Limb (tissue), 2 donors: Measurements from ENCODE around the gene IHH.
A peak's percentile ranks its signal among the peaks of the same experiment; 100 is the strongest.

ENCODE experiments used
- DNase-seq, 2 donors: peaks; one replicate each; pipeline ENCODE4 v3.0.0-alpha.2; 2016; ENCODE audit errors: extremely low spot score in 2 of 2

IHH gene

GRCh38 chr2:219041252-219041651, 19.5 kb downstream of the IHH start, which contains the start of gene CFAP65:
TSS of gene CFAP65 (minus strand) at chr2:219041516. CDS start at chr2:219039048, 2,468 bp downstream.
- peak in 1 of 2 donors; percentile 63 for DNase-seq

GRCh38 chr2:219038600-219038999, 22.1 kb downstream of the IHH start:
- no peak for DNase-seq

- DNase-seq: no peak
Observed at GRCh38 chr2:219037783-219038499, 22.8 kb downstream of the IHH start.

- no peak for DNase-seq
Observed at GRCh38 chr2:219035942-219036341, 24.8 kb downstream of the IHH start.

- DNase-seq: no peak
Observed at GRCh38 chr2:219034823-219035222, 25.9 kb downstream of the IHH start.

GRCh38 chr2:219032051-219032745, 28.5 kb downstream of the IHH start:
- DNase-seq: no peak

- no peak for DNase-seq
Observed at GRCh38 chr2:219031005-219031738, 29.5 kb downstream of the IHH start.

GRCh38 chr2:219030177-219030940, 30.4 kb downstream of the IHH start:
- no peak for DNase-seq

- peak; percentile 60 to 82 for DNase-seq
Observed at GRCh38 chr2:219029829-219030165, 30.9 kb downstream of the IHH start.

GRCh38 chr2:219028996-219029828, 31.5 kb downstream of the IHH start:
- DNase-seq: no peak

GRCh38 chr2:219028141-219028540, 32.6 kb downstream of the IHH start:
- DNase-seq: no peak

- no peak for DNase-seq
Observed at GRCh38 chr2:219027511-219028055, 33.1 kb downstream of the IHH start.

- no peak for DNase-seq
Observed at GRCh38 chr2:219026946-219027345, 33.8 kb downstream of the IHH start.

- DNase-seq: no peak
Observed at GRCh38 chr2:219025637-219026585, 34.8 kb downstream of the IHH start.

- DNase-seq: no peak
Observed at GRCh38 chr2:219024059-219024458, 36.7 kb downstream of the IHH start.

GRCh38 chr2:219023045-219023605, 37.6 kb downstream of the IHH start:
- DNase-seq: no peak

- no peak for DNase-seq
Observed at GRCh38 chr2:219022616-219023015, 38.1 kb downstream of the IHH start.

GRCh38 chr2:219022041-219022440, 38.7 kb downstream of the IHH start:
- DNase-seq: no peak

- no peak for DNase-seq
Observed at GRCh38 chr2:219021591-219021990, 39.1 kb downstream of the IHH start.
